ENCODE measurements around the gene CIB4.

Gene CIB4

GRCh38 chr2:26579025-26579722, 62.0 kb downstream of the CIB4 start:
- H3K9me3 ChIP-seq: no peaks in the 10 kb centered on the region
- intact Hi-C loops (cut with DNase I; ENCODE audit: low total_unique reads): no loop called here
- H3K27ac ChIP-seq: no peak overlapping the region
- no peaks in the 10 kb centered on the region for H3K4me1 ChIP-seq
- peaks cover 0 to 45% of the 10 kb centered on the region in 2 donors for H3K27me3 ChIP-seq
- no peak overlapping the region for H3K4me3 ChIP-seq
- no peak for TF ChIP-seq CTCF (IDR thresholded peaks at IDR 0.05)
- DNase-seq: peak in 1 of 2 donors; percentile 43
- no peaks in the 10 kb centered on the region for H3K36me3 ChIP-seq

GRCh38 chr2:26578581-26578980, 62.6 kb downstream of the CIB4 start:
- H3K27me3 ChIP-seq: peaks cover 0 to 43% of the 10 kb centered on the region in 2 donors
- peak in 1 of 2 donors; percentile 47 for DNase-seq
- no peaks in the 10 kb centered on the region for H3K4me1 ChIP-seq
- TF ChIP-seq CTCF (IDR thresholded peaks at IDR 0.05): no peak
- no peaks in the 10 kb centered on the region for H3K9me3 ChIP-seq
- no peaks in the 10 kb centered on the region for H3K36me3 ChIP-seq
- no peak overlapping the region for H3K27ac ChIP-seq
- no peak overlapping the region for H3K4me3 ChIP-seq
- intact Hi-C loops (cut with DNase I; ENCODE audit: low total_unique reads): no loop called here

GRCh38 chr2:26578113-26578458, 63.1 kb downstream of the CIB4 start:
- intact Hi-C loops (cut with DNase I; ENCODE audit: low total_unique reads): no loop called here
- no peak for DNase-seq
- TF ChIP-seq CTCF (IDR thresholded peaks at IDR 0.05): no peak
- no peaks in the 10 kb centered on the region for H3K4me1 ChIP-seq
- peaks cover 0 to 44% of the 10 kb centered on the region in 2 donors for H3K27me3 ChIP-seq
- no peak overlapping the region for H3K27ac ChIP-seq
- H3K4me3 ChIP-seq: no peak overlapping the region
- no peaks in the 10 kb centered on the region for H3K36me3 ChIP-seq
- H3K9me3 ChIP-seq: no peaks in the 10 kb centered on the region

- intact Hi-C loops (cut with DNase I; ENCODE audit: low total_unique reads): no loop called here
- no peaks in the 10 kb centered on the region for H3K4me1 ChIP-seq
- no peak overlapping the region for H3K4me3 ChIP-seq
- H3K9me3 ChIP-seq: no peaks in the 10 kb centered on the region
- no peaks in the 10 kb centered on the region for H3K36me3 ChIP-seq
- H3K27ac ChIP-seq: no peak overlapping the region
- TF ChIP-seq CTCF (IDR thresholded peaks at IDR 0.05): peak; percentile 82 to 99
- peak; percentile 38 to 76 for DNase-seq
- peaks cover 0 to 39% of the 10 kb centered on the region in 2 donors for H3K27me3 ChIP-seq
Measured at GRCh38 chr2:26577442-26578112, 63.6 kb downstream of the CIB4 start.

GRCh38 chr2:26576565-26577441, 64.4 kb downstream of the CIB4 start:
- Histone ChIP-seq H3K36me3 (no peaks in the 10 kb centered on the region), H3K27me3 (peaks cover 0 to 38% of the 10 kb centered on the region in 2 donors), H3K4me1 (no peaks in the 10 kb centered on the region), H3K9me3 (no peaks in the 10 kb centered on the region), H3K4me3 (no peak overlapping the region), H3K27ac (no peak overlapping the region)
- peak in 1 of 2 donors; percentile 62 for DNase-seq
- intact Hi-C loops (cut with DNase I; ENCODE audit: low total_unique reads): no loop called here
- TF ChIP-seq CTCF (IDR thresholded peaks at IDR 0.05): no peak

Data from tibial artery (tissue), 4 donors.